Measurements from ENCODE around the gene STYK1.
"Not testable (repeated sequence)": the region's sequence is repeated elsewhere in the genome, so short reads cannot be mapped to it uniquely, and the experiment has no call there.

The STYK1 gene

GRCh38 chr12:10572021-10572490 is 101.8 kb downstream of the STYK1 start:
- H3K36me3 ChIP-seq (ENCODE audit: control insufficient read depth, insufficient read depth, low read length); H3K9me3 ChIP-seq (ENCODE audit: control insufficient read depth, insufficient read depth, low read length); H3K27ac ChIP-seq (ENCODE audit: low read length); H3K27me3 ChIP-seq (ENCODE audit: control insufficient read depth, insufficient read depth, low read length); DNase-seq (ENCODE audit: low read depth, low spot score); H3K4me1 ChIP-seq (ENCODE audit: control insufficient read depth, insufficient read depth, low read length); H3K4me3 ChIP-seq (ENCODE audit: low read length): not testable (repeated sequence)
- no CpG with 5 or more reads among the region's 3 CpGs for WGBS (ENCODE audit: insufficient coverage, insufficient read length)

GRCh38 chr12:10571141-10571540 is 102.7 kb downstream of the STYK1 start:
- no CpG with 5 or more reads among the region's 11 CpGs for WGBS (ENCODE audit: insufficient coverage, insufficient read length)
- no peaks in the 10 kb centered on the region for H3K27me3 ChIP-seq (ENCODE audit: control insufficient read depth, insufficient read depth, low read length)
- no peak for DNase-seq (ENCODE audit: low read depth, low spot score)
- H3K9me3 ChIP-seq (ENCODE audit: control insufficient read depth, insufficient read depth, low read length): peaks cover 1% of the 10 kb centered on the region; the same call in 1 of the 2 replicates
- H3K27ac ChIP-seq (ENCODE audit: low read length): no peak overlapping the region
- H3K36me3 ChIP-seq (ENCODE audit: control insufficient read depth, insufficient read depth, low read length): no peaks in the 10 kb centered on the region
- no peak overlapping the region for H3K4me3 ChIP-seq (ENCODE audit: low read length)
- no peaks in the 10 kb centered on the region for H3K4me1 ChIP-seq (ENCODE audit: control insufficient read depth, insufficient read depth, low read length)

Measured in iPS DF 6.9 (cell line).